SK-N-MC (cell line): ENCODE data around the gene NHS.

Source experiments
- DNase-seq: peaks from one replicate; pipeline ENCODE4 v3.0.0-alpha.2; 2011; ENCODE audit warnings: low read depth, low spot score
- H3K27ac ChIP-seq: fragments of 200-600 bp; sonication (generic); 2 replicates; pipeline ENCODE4 v1.5.1; 2016; ENCODE audit warnings: mixed run types
- H3K36me3 ChIP-seq: fragments of 200-600 bp; sonication (generic); 2 replicates; pipeline ENCODE4 v1.6.1; 2017; ENCODE audit warnings: antibody characterized with exemption, low read length, mixed read lengths; ENCODE audit not compliant: insufficient read depth
- H3K4me3 ChIP-seq: fragments of 200-600 bp; sonication (generic); 2 replicates; pipeline ENCODE4 v1.5.1; 2016
- H3K9ac ChIP-seq: fragments of 200-600 bp; sonication (generic); 2 replicates; pipeline ENCODE4 v1.8.0; 2017; ENCODE audit warnings: mixed run types, mixed read lengths; ENCODE audit not compliant: insufficient read length
- H3K9me3 ChIP-seq: fragments of 200-600 bp; sonication (generic); 2 replicates; pipeline ENCODE4 v1.6.1; 2017; ENCODE audit warnings: low read depth, mild to moderate bottlenecking, antibody characterized with exemption, low read length, moderate library complexity, mixed read lengths
- EZH2 ChIP-seq: fragments of 200-600 bp; sonication (generic); IDR thresholded peaks from one replicate; pipeline ENCODE4 v1.6.1; 2017; ENCODE audit warnings: antibody characterized with exemption
- FOXP2 ChIP-seq: optimal IDR thresholded peaks from 2 replicates; pipeline ENCODE3; 2011; ENCODE audit warnings: mild to moderate bottlenecking, moderate library complexity; ENCODE audit not compliant: insufficient read depth; ENCODE audit errors: extremely low read length, control extremely low read depth
- POLR2AphosphoS5 ChIP-seq: IDR thresholded peaks from 2 replicates; pipeline ENCODE4 v1.6.1; 2012; ENCODE audit warnings: mild to moderate bottlenecking, low read depth, low read length, borderline replicate concordance

The NHS gene

DNA sequence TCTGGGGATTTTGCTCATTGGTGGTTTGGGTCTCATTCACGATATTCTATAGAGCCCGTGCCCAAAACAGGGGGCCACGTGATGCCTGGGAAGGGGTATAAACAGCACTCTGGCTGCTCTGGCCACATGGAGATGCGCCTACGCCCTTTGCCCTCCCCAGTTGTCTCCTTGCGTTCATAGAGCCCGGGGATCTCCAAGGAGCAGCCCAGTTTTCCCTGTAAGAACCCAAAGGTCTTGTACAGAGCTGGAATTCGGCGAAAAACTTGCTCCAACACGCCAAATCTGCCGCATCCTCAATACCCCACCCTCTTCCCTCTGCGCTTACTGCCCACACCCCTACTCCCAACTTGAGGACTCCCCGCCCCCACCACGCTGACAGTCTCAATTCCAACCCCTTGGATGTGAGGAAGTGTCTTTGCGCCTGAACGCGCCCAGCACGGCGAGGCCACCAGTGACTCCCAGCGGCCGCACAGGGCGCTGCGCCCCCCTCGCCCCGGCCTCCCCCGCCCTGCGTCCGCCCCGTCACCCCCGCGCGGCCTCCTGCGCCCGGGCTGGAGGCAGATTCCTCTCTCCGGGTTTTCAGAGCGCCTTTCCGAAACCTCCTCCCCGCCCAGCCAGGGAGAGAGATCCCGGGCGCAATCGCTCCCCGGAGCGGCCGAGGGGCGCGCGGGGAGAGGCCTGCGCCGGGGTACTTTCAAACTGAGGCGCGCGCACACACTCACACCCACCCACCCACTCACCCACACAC lies at the start of gene NHS:
TSS of gene NHS (plus strand) at position 582 of the 748 bp plus-strand sequence. CDS start 558 bp downstream, outside the sequence.
- no peaks in the 10 kb centered on the region for H3K9me3 ChIP-seq
- no peak within 1 kb of the TSS for H3K9ac ChIP-seq
- H3K4me3 ChIP-seq: no peak within 1 kb of the TSS
- H3K36me3 ChIP-seq: no peaks in the 10 kb centered on the region
- no peak for TF ChIP-seq POLR2AphosphoS5
- TF ChIP-seq FOXP2: no peak
- no peak for TF ChIP-seq EZH2
- no peak for DNase-seq
- no peak within 1 kb of the TSS for H3K27ac ChIP-seq

DNA sequence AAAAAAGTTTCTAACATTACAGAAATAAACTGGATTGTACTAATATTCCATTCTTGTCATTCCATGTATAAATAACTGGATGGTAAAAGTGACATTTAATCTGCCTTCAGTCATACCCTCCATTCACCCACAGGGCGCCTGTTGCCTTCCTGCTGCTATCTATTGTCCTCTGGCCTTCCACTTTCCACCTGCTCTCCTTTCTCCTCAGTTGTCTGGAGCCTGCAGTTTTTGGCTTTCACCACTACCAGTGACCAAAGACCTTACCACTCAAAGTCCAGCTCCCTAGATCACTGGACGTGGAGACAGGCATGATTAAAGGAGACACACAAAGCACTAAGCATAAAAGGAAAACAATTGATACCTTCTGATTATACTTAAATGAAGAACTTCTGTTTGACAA lies 46.2 kb upstream of the NHS start:
- DNase-seq: no peak
- Histone ChIP-seq H3K9ac (no peak overlapping the region), H3K4me3 (no peak overlapping the region), H3K27ac (no peak overlapping the region), H3K36me3 (no peaks in the 10 kb centered on the region), H3K9me3 (no peaks in the 10 kb centered on the region)
- TF ChIP-seq POLR2AphosphoS5: no peak
- no peak for TF ChIP-seq FOXP2
- no peak for TF ChIP-seq EZH2

DNA sequence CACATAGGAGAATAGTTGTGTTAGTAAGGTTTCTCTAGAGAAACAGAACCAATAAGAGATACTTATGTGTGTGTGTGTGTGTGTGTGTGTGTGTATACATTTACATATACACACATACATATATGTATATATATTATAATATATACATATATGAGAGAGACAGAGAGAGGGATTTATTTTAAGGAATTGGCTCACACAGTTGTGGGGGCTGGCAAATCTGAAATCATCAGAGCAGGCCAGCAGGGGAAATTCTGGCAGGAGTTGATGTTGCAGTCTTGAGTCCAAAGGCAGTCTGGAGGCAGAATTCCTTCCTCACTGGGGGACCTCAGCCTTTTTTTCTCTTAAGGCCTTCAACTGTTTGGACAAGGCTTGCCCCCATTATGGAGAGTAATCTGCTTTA lies 38.6 kb upstream of the NHS start:
- no peak for DNase-seq
- TF ChIP-seq POLR2AphosphoS5: no peak
- no peak for TF ChIP-seq EZH2
- no peak for TF ChIP-seq FOXP2
- Histone ChIP-seq H3K36me3 (no peaks in the 10 kb centered on the region), H3K27ac (no peak overlapping the region), H3K9ac (no peak overlapping the region), H3K4me3 (no peak overlapping the region), H3K9me3 (no peaks in the 10 kb centered on the region)

DNA sequence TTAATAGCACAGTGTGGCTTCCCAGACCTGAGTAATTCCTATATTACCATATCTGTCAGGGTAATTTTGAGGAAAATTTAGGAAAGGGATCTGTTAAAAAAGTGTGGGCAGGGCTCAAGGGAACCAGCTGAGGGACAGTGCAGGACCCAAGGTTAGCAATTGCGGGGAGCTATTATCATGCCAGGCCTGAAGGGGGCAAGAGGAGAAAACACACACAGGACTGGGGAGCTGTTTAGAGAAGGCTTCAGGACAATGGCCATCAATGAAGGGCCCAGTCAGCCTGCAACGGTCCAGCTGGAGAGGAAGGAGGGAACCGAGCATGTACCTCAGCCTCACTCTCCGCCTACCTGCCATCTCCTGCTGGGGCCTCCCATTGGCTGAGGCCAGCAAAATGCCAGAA lies 19.0 kb upstream of the NHS start:
- TF ChIP-seq EZH2 (no peak), POLR2AphosphoS5 (no peak), FOXP2 (no peak)

DNA sequence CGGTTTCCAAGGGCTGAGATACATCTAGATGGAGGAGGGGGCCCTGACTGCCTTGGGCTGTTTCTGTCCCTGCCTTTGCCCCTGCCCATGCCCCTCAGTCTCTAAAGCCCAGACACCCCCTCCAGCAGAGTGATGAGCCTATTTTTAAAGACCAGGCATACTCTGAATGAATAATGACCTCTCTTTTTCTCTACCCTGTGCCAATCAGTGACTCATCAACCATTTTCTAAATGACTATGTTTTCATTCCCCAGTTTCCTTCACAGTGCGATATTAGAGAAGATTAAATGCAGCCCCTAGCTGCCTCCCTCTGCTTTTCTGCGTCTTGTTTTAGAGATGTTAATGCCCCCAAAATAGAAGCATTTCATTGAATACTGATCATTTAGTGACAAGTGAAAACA lies 15.5 kb upstream of the NHS start:
- DNase-seq: no peak
- no peak overlapping the region for H3K9ac ChIP-seq
- H3K27ac ChIP-seq: no peak overlapping the region
- H3K4me3 ChIP-seq: no peak overlapping the region
- H3K9me3 ChIP-seq: no peaks in the 10 kb centered on the region
- H3K36me3 ChIP-seq: no peaks in the 10 kb centered on the region
- no peak for TF ChIP-seq FOXP2

More for the DNA sequence above, 19.0 kb upstream of the NHS start:
- no peaks in the 10 kb centered on the region for H3K36me3 ChIP-seq
- no peak overlapping the region for H3K4me3 ChIP-seq
- no peaks in the 10 kb centered on the region for H3K9me3 ChIP-seq
- H3K9ac ChIP-seq: no peak overlapping the region
- no peak overlapping the region for H3K27ac ChIP-seq
- DNase-seq: no peak

DNA sequence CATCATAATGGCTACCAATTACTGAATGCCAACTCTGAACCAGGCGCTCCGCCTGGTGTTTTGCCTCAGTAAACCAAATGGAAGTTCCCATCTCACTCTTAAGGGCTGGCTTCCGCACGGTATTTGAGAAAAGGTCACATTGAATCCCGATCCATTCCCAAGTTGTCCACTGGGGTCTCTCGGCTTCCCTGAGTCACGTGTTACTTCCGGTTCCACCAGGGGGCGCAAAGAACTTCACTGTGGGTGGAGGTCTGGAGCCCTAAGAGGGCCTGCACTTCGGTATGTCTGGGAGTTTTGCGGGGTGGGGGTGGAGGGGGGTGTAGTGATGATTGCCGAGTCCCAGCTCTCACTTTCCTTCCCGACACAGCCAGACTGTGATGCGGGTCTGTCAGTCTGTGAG lies 13.4 kb upstream of the NHS start:
- Histone ChIP-seq H3K4me3 (no peak overlapping the region), H3K27ac (no peak overlapping the region), H3K9me3 (no peaks in the 10 kb centered on the region), H3K36me3 (no peaks in the 10 kb centered on the region), H3K9ac (no peak overlapping the region)
- TF ChIP-seq POLR2AphosphoS5 (no peak), EZH2 (no peak), FOXP2 (no peak)
- no peak for DNase-seq

DNA sequence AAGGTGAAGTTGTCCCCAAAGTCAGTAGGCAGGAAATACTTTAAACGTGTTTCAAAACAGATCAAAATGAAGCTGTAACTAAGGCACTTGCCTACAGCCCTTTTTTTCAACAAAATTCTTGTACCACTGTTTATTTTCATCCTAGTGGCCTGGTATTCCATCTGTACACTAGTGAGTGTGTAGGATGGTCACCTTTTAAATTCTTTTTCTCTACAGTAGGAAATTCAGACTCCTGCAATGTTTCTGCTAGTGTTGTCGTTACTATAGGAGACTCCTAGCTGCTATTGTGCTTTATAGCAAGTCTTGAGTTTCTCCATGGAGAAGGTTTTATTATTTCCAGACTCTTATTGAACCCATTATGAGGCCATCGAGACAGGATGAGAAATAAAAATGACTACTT lies 7.0 kb upstream of the NHS start:
- no peak for DNase-seq

DNA sequence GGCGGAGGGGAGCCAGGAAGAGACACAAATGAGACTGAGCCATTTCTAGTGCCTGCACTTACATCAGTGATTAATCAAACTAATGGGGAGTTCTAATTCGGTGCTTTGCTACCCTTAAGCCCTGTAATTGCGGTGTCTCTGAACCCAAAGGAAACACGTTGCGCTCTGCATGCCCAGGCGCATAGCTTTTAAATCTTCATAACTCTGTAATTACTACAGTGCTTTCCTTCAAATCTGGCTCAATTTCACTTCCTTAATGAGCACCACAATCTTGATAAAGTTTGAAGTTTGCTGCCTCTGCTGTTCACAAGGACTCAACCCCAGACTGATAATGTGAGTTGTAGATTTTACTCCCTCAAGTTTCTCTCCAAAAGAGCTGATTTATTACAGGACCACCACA lies 5.7 kb upstream of the NHS start:
- DNase-seq: no peak
- H3K9ac ChIP-seq: no peak overlapping the region
- H3K9me3 ChIP-seq: no peaks in the 10 kb centered on the region
- TF ChIP-seq FOXP2: no peak
- TF ChIP-seq POLR2AphosphoS5: no peak
- TF ChIP-seq EZH2: no peak
- no peak overlapping the region for H3K4me3 ChIP-seq
- H3K36me3 ChIP-seq: no peaks in the 10 kb centered on the region
- H3K27ac ChIP-seq: no peak overlapping the region

More for the DNA sequence above, 7.0 kb upstream of the NHS start:
- no peak overlapping the region for H3K9ac ChIP-seq
- H3K4me3 ChIP-seq: no peak overlapping the region
- no peaks in the 10 kb centered on the region for H3K9me3 ChIP-seq
- TF ChIP-seq POLR2AphosphoS5: no peak
- no peak for TF ChIP-seq EZH2
- TF ChIP-seq FOXP2: no peak
- no peaks in the 10 kb centered on the region for H3K36me3 ChIP-seq
- H3K27ac ChIP-seq: no peak overlapping the region

DNA sequence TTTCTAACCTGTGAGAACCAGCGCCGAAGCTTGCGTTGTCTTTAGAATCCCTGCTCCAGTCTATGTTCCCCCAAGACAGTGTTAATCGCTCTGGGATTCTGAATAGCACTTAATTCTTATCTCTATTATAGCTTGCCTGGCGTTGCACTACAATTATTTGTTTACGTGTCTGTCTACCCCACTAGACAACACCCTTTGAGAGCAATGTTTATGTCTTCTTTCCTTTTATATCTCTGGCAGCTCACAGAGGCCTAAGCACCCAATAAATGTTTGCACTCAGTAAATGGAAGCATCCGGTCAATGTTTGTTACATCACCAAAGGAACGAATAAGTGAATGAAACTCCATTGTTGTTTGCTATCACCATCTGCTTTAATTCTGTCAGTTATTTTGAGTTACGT lies 4.8 kb upstream of the NHS start:
- no peaks in the 10 kb centered on the region for H3K9me3 ChIP-seq
- DNase-seq: no peak
- H3K4me3 ChIP-seq: no peak overlapping the region
- TF ChIP-seq POLR2AphosphoS5: no peak
- TF ChIP-seq EZH2: no peak
- no peak for TF ChIP-seq FOXP2
- no peak overlapping the region for H3K27ac ChIP-seq
- no peaks in the 10 kb centered on the region for H3K36me3 ChIP-seq
- no peak overlapping the region for H3K9ac ChIP-seq

DNA sequence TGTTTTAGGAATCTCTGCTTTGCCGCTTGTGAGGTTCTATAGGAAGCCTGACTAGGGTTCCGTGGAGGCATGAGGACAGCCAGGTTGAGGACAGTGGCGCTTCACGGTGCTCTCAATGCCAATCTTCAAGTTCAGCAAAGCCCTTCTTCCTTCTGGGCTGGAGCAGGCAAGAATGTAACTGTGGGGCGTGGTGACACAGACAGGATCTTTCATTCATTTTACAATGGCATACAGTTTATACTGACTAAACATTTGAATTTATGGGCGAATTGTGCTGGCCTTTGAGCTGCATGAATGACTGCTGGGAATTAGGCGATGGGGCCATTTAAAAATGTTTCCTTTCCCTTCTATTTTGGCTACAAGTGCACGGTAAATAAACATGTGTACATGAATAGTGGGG lies 2.9 kb upstream of the NHS start:
- H3K27ac ChIP-seq: no peak overlapping the region
- no peak overlapping the region for H3K9ac ChIP-seq
- no peaks in the 10 kb centered on the region for H3K9me3 ChIP-seq
- no peak for DNase-seq
- no peak for TF ChIP-seq FOXP2
- no peak for TF ChIP-seq POLR2AphosphoS5
- TF ChIP-seq EZH2: no peak
- H3K36me3 ChIP-seq: no peaks in the 10 kb centered on the region
- no peak overlapping the region for H3K4me3 ChIP-seq
